Measurements from ENCODE around the gene CFHR2. TPM values are rescaled to one million over a fixed set of nuclear protein-coding genes. Genes with fewer than 3 reads are reported as not detected.
"Not testable (repeated sequence)": the region's sequence is repeated elsewhere in the genome, so short reads cannot be mapped to it uniquely, and the experiment has no call there.

CFHR2 gene
- not detected in 2 replicates for total RNA-seq (2014; rRNA removed; shearing (Covaris generic))

GRCh38 chr1:196943568-196943967 is at the start of gene CFHR2:
TSS of gene CFHR2 (plus strand) at chr1:196943738. CDS start at chr1:196943881, 143 bp downstream.
- not testable (repeated sequence) for DNase-seq (ENCODE audit: low read depth)

- DNase-seq (ENCODE audit: low read depth): no peak
These were observed 47.2 kb upstream of the CFHR2 start for GRCh38 chr1:196896355-196896754.

GRCh38 chr1:196897158-196897828 is 46.2 kb upstream of the CFHR2 start:
- no peak for DNase-seq (ENCODE audit: low read depth)

- no peak for DNase-seq (ENCODE audit: low read depth)
These were observed 41.2 kb upstream of the CFHR2 start for GRCh38 chr1:196902344-196902743.

GRCh38 chr1:196910215-196910614 is 33.3 kb upstream of the CFHR2 start:
- no peak for DNase-seq (ENCODE audit: low read depth)

GRCh38 chr1:196912283-196912682 is 31.3 kb upstream of the CFHR2 start:
- DNase-seq (ENCODE audit: low read depth): not testable (repeated sequence)

- DNase-seq (ENCODE audit: low read depth): not testable (repeated sequence)
These were observed 16.7 kb upstream of the CFHR2 start for GRCh38 chr1:196926839-196927238.

GRCh38 chr1:196932853-196933252 is 10.7 kb upstream of the CFHR2 start:
- DNase-seq (ENCODE audit: low read depth): not testable (repeated sequence)

- no peak for DNase-seq (ENCODE audit: low read depth)
These were observed 9.9 kb upstream of the CFHR2 start for GRCh38 chr1:196933531-196934189.

- DNase-seq (ENCODE audit: low read depth): not testable (repeated sequence)
These were observed 2.1 kb upstream of the CFHR2 start for GRCh38 chr1:196941474-196941873.

GRCh38 chr1:196951711-196952394 is 8.3 kb downstream of the CFHR2 start:
- peak; percentile 4 for DNase-seq (ENCODE audit: low read depth)

- no peak for DNase-seq (ENCODE audit: low read depth)
These were observed 11.2 kb downstream of the CFHR2 start for GRCh38 chr1:196954778-196955177.

GRCh38 chr1:196955926-196956325 is 12.4 kb downstream of the CFHR2 start:
- DNase-seq (ENCODE audit: low read depth): no peak

- no peak for DNase-seq (ENCODE audit: low read depth)
These were observed 17.3 kb downstream of the CFHR2 start for GRCh38 chr1:196960854-196961253.

- no peak for DNase-seq (ENCODE audit: low read depth)
These were observed 26.6 kb downstream of the CFHR2 start for GRCh38 chr1:196970182-196970581.

- no peak for DNase-seq (ENCODE audit: low read depth)
These were observed 32.7 kb downstream of the CFHR2 start for GRCh38 chr1:196976278-196976677.

- no peak for DNase-seq (ENCODE audit: low read depth)
These were observed 33.7 kb downstream of the CFHR2 start, which contains the start of gene CFHR5 for GRCh38 chr1:196977278-196977677. TSS of gene CFHR5 (plus strand) at chr1:196977556. CDS start at chr1:196977665, 109 bp downstream.

GRCh38 chr1:196980859-196981258 is 37.3 kb downstream of the CFHR2 start:
- no peak for DNase-seq (ENCODE audit: low read depth)

GRCh38 chr1:196982247-196982646 is 38.7 kb downstream of the CFHR2 start:
- DNase-seq (ENCODE audit: low read depth): not testable (repeated sequence)

- peak; percentile 59 for DNase-seq (ENCODE audit: low read depth)
These were observed 48.5 kb downstream of the CFHR2 start for GRCh38 chr1:196991919-196992651.

GRCh38 chr1:196993916-196994315 is 50.4 kb downstream of the CFHR2 start:
- no peak for DNase-seq (ENCODE audit: low read depth)

GRCh38 chr1:196997423-196997822 is 53.9 kb downstream of the CFHR2 start:
- DNase-seq (ENCODE audit: low read depth): peak; percentile 52
